Activated naive CD4-positive, alpha-beta T cell treated with Interleukin-2 at 50 U/mL for 16 hours (primary cell): ENCODE results near the gene CHEK2.
"Not testable (repeated sequence)": the region's sequence is repeated elsewhere in the genome, so short reads cannot be mapped to it uniquely, and the experiment has no call there.

Source experiments
- DNase-seq: peaks from one replicate; pipeline ENCODE4 v3.0.0-alpha.2; 2020

CHEK2 gene

GRCh38 chr22:28741200-28741784 lies 328 bp downstream of the CHEK2 start:
- DNase-seq, result no peak

- DNase-seq, result not testable (repeated sequence)
These were observed 2.7 kb downstream of the CHEK2 start for GRCh38 chr22:28738876-28739275.

- DNase-seq, result no peak
These were observed 3.9 kb downstream of the CHEK2 start for GRCh38 chr22:28737701-28738100.

GRCh38 chr22:28736301-28737155 lies 5.1 kb downstream of the CHEK2 start:
- DNase-seq, result no peak

- DNase-seq, result no peak
These were observed 7.2 kb downstream of the CHEK2 start for GRCh38 chr22:28734393-28734792.

- no peak for DNase-seq
These were observed 11.4 kb downstream of the CHEK2 start for GRCh38 chr22:28730179-28730578.

- DNase-seq, result no peak
These were observed 12.9 kb downstream of the CHEK2 start for GRCh38 chr22:28728621-28729313.

- no peak for DNase-seq
These were observed 13.6 kb downstream of the CHEK2 start for GRCh38 chr22:28728002-28728401.

GRCh38 chr22:28718044-28718443 lies 23.6 kb downstream of the CHEK2 start:
- DNase-seq, result no peak

- DNase-seq, result no peak
These were observed 24.9 kb downstream of the CHEK2 start for GRCh38 chr22:28716686-28717085.

GRCh38 chr22:28715611-28716010 lies 26.0 kb downstream of the CHEK2 start:
- no peak for DNase-seq

GRCh38 chr22:28714043-28714628 lies 27.5 kb downstream of the CHEK2 start:
- DNase-seq, result no peak

- DNase-seq, result no peak
These were observed 29.5 kb downstream of the CHEK2 start for GRCh38 chr22:28711820-28712777.

GRCh38 chr22:28711341-28711740 lies 30.3 kb downstream of the CHEK2 start:
- DNase-seq, result no peak

GRCh38 chr22:28710576-28711191 lies 30.9 kb downstream of the CHEK2 start:
- DNase-seq, result no peak

GRCh38 chr22:28710107-28710506 lies 31.5 kb downstream of the CHEK2 start:
- no peak for DNase-seq

GRCh38 chr22:28706845-28707244 lies 34.8 kb downstream of the CHEK2 start:
- DNase-seq, result no peak

- no peak for DNase-seq
These were observed 38.2 kb downstream of the CHEK2 start for GRCh38 chr22:28703436-28703835.

- no peak for DNase-seq
These were observed 38.7 kb downstream of the CHEK2 start for GRCh38 chr22:28702891-28703290.

GRCh38 chr22:28693041-28693760 lies 48.4 kb downstream of the CHEK2 start:
- DNase-seq, result not testable (repeated sequence)

GRCh38 chr22:28689796-28690195 lies 51.8 kb downstream of the CHEK2 start:
- DNase-seq, result not testable (repeated sequence)
